ENCODE results near the gene DPP6.

DPP6 gene

DNA sequence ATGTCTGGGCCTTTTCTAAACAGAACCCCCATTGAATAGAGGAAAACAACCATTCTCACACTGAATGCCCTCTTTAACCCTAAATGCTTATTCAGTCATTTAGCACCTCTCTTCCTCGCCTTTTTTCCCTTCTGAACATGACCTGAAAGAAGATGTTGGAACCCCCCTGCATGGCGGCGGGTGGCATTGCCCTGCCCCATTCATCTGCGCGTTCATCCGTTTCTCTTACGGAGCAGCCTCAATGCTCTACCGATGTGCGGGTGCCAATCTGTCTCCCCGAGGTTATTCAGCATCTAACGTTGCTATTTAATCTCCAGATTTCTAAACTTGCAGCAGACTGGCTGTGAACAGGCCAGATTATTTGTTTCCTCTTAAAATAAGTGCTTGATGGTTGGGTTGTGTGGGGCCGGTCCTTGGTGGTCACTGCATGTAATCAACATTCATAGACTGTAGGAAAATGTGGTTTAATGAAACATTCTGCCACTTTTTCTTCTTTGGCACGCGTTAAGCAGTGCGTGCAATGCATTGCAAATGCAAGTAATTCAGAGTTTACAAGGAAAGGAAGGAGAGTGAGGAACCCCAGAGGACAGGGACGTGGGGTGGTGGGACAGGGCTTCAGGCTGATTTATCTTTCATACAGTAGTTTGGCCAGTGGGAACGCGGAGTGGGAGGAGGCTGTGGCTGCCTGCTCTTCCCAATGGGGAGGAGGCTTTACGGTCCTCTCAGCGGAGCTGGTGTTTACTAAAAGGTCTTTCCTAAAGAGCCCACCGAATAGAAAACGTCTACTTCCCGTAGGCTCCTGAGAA lies 286.7 kb downstream of the DPP6 start:
- DNase-seq (ENCODE audit: low read depth in 3 of 3): no peak

DNA sequence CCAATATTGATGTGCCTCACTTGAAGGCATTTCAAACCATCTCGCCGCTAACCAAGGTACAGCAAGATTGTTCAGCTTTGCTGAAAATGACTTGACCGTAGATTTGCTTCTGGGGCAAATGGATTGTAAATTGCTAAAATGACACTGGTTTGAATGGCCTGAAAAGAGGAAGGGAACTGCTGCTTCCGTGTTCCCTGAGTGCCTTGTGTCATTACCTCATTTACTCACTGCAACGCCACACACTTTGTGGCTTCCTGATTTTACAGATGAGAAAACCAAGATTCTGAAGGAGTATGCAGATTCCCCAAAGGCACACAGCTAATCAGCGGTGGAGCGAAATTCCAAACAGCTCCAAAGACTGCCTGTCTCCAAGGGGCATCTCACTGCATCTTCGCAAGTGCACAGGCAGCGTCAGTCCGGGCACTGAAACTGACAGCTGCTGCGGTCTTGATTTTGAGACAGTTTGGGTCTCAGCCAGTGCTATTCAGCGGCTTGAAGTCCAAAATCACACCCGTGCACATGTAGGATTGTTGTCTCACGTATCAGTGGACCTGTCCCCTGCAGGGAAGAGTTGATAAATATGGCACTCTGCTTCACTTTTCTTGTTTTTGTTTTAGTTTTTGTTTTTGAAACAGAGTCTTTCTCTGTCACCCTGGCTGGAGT lies 290.9 kb downstream of the DPP6 start:
- DNase-seq (ENCODE audit: low read depth in 3 of 3): no peak

DNA sequence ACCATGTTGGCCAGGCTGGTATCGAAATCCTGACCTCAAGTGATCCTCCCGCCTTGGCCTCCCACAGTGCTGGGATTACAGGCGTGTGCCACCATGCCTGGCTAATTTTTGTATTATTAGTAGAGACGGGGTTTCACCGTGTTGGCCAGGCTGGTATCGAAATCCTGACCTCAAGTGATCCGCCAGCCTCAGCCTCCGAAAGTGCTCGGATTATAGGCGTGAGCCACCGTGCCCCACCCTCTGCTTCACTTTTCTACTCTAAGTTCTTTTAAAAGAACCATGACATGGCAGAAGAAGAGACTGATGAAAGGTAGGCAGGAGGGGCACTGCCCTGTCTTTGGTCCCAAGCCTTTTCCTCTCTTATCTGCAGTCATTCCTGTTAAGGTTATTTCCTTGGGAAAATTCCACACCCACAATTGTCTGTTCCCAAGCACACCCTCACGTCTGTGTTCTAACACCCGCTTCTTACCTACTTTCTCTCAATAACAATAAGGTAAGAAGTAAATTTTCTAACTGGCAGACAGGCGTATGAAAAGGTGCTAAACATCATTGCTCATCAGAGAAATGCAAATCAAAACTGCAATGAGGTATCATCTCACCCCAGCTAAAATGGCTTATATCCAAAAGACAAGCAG lies 291.7 kb downstream of the DPP6 start:
- DNase-seq (ENCODE audit: low read depth in 3 of 3): no peak

DNA sequence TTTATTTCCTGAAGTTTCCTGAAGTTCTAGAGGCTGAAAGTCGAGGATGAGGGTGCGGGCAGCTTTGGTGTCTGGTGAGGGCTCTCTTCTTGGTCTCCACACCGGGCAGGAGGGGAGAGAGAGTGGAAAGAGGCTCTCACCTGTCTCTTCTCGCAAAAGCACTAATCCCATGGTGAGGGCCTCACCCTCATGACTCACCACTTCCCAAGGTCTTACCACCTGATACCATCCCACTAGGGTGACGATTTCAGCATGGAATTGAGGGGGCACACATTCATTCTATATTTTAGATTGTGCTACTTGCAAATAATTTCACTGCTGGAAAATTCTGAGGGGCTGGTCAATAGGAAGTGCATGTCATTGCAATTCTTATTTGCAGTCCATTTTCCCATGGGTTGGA lies 292.9 kb downstream of the DPP6 start:
- no peak for DNase-seq (ENCODE audit: low read depth in 3 of 3)

DNA sequence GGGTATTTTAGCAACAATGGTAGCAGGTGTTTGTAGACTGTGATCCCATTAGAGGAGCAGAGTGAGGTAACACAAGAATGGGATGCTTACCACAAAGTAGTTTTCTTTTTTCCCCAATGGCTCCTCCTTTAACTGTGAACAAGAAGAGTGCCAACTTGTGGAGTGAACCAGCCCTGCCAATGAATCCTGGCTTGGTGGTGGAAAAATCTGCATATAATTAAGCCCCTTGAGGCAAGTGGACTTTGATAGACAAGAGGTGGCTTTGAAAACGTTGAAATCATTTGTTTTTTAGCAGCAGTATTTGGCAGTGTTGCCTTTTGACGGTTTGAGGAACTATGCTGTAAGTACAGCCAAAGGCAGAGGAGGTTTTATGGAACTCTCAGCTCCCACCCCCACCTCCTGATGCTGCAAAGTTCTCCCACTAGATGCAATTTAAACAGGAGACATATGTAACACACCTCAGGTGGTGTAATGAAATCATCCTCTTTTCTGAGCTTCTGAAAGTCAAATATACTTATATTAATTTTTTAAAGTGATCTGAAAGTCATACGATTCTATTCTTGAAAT lies 295.6 kb downstream of the DPP6 start:
- no peak for DNase-seq (ENCODE audit: low read depth in 3 of 3)

DNA sequence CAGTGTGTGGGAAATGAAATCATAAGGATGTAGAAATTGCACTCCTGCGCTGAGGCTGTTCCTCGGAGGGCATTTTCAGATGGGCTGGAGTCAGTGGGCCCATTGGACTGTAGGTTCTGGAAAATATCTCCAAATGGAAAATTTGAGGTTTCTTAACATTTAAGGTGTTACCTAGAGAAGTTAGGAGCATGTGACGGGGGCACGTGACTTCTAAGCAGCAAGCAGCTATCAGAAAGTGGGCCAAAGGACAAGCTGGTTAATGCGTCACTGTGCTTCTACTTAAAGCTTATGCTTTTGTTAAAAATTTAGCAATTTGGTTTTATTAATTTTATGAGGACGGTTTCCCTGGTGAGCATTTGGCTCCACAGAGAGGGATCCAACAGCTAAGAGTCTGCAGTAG lies 298.7 kb downstream of the DPP6 start:
- no peak for DNase-seq (ENCODE audit: low read depth in 3 of 3)

DNA sequence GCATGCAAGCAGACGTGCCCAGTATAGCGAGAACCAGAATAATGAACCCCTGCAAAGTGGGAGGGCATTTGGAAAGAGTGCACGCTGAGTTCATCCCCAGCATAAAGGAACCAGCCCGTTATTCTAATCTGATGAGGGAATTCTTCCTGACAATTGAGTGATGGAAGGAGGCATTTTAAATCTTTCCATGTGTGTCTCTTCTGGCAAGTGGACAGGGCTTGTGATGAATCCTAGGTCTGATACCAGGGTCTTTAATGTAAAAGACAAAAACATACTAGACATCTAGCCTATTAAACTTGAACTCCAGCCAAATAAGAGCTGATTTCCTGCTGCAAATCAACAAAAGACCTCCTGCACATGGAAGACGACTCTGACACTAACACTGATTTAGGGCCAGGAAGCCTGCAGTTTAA lies 301.2 kb downstream of the DPP6 start:
- no peak for DNase-seq (ENCODE audit: low read depth in 3 of 3)

DNA sequence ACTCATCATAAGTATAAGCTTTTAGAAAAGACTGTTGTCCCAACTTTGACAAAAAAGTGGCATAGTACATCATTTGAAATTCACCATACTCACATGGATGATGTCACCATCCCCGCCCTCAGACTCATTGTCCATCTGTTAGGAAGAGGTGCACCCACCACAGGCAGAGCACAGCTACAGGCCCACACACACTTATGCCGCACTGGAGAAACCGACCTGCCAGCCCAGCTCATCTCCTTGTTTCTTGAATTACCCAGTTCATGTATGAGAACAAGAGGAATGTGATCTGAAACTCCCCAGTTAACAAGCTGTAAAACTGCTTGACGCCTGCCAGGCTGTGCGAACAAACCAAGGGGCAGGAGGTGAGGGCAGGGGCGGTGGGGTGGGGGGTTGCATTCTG lies 312.0 kb downstream of the DPP6 start:
- DNase-seq (ENCODE audit: low read depth in 3 of 3): no peak

DNA sequence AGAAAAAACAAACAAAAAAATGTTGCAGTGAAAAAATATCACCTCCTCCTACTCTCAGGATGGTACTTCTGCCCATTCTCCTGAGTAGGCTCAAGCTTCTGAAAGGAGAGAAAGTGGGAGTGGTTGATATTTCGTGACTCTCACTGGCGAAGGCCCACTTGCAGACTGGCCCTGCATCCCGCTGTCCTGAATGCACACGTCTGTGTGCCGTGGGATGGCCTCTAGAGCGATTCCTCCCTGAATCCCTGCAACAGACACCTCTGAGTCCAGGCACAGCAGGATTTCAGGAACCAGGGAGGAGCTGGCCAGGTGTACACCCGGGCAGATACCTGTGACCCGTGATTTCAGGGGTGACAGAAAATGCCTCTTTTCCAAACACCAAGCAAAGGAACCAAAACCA lies 319.2 kb downstream of the DPP6 start:
- DNase-seq (ENCODE audit: low read depth in 3 of 3): no peak

DNA sequence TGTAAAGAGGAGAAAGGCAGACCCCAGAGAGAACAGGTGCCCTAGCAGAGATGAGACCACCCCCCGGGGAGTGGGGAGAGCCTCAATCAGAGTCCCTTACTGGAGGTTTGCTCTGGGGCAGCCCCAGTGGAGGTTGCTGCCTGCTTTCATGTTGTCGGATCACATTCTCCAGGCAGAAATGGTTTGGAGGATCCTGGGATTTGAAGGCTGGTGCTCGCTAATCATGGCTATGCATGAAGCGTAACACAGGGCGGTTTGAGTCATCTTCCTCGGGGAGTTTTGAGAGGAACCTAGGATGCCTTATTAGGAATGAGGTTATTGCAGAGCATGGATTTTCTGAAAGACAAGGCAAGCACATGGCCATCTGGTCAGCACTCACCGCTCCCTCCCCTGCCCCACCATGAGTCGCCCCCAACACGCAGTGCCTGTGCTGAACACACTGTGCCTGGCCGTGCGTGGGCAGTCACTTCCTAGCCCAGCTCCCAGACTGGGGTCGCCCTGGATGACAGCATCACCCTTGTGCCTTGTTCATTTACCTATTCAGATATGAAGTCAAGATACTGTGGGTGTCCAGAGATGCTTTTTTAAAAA lies 319.9 kb downstream of the DPP6 start:
- no peak for DNase-seq (ENCODE audit: low read depth in 3 of 3)

DNA sequence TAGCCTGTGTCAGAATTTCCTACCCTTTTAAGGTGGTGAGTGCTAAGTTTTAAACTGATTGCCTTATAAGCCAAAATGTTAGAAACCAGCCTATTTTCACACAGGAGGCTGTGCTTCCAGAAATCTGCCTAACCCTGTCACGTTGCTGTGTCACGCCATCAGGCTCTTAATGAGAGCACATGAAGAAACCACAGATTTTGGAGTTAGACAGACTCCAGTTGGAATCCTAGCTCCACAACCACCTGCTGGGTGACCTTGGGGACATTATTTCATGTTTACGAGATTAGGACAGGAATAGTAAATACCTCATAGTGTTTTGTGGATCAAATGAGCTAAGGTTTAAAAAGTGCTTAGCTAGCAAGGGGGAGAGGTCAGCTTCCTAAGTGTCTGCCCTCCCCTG lies 321.8 kb downstream of the DPP6 start:
- no peak for DNase-seq (ENCODE audit: low read depth in 3 of 3)

DNA sequence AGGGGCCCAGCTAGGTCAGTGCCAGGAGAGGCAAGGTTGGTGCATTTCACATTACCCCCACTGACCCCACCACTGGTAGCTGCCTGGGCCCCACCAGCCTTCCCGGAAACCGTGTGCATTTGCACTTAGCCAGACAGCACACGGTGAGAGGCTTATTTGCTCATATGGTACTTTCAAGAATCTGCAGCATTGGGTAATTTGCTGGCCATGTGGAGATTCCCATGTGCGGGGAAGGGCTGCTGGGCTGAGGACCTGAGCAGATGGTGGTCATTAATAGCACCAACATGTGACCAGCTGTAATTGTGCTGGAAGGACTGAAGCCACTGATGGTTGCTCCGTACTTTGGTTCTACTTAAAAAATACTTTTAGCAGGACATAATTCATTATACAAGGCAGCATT lies 323.8 kb downstream of the DPP6 start:
- DNase-seq (ENCODE audit: low read depth in 3 of 3): no peak

DNA sequence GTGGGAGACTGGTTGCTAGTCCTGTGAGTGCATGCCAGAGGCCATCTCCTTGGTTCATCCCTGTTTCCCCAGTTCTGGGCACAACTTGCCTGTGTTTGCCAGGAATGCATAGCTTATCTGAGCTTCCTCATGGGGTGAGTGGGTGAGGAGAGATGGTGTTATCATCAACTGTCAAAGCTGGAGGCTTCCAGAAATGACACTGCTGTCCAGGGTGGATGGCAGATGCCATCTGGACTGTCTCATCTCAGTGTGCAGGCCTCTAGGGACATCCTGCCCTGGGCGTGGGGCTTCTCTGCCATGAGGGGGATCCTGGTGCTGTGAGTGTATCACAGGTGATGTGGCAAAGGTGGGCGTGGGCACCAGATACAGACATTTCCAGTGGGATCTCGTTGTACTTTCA lies 328.6 kb downstream of the DPP6 start:
- no peak for DNase-seq (ENCODE audit: low read depth in 3 of 3)

DNA sequence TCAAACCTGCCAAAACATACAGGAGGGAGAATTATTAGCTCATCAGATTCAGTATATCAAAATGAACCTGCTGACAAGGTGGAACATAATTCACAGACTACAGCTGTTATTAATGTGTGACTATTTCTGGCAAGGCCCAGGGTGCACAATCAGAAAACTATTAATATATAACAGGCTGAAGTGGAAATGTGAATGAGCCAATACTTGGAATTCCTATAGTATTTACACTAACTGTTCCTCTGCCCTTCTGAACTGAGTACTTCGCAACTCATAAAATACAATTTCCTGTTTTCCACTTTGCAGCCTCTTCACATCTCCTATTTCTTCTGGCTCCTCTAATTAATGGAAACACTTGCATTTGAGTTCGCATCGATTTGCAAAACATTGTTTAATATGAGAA lies 330.8 kb downstream of the DPP6 start:
- DNase-seq (ENCODE audit: low read depth in 3 of 3): no peak

DNA sequence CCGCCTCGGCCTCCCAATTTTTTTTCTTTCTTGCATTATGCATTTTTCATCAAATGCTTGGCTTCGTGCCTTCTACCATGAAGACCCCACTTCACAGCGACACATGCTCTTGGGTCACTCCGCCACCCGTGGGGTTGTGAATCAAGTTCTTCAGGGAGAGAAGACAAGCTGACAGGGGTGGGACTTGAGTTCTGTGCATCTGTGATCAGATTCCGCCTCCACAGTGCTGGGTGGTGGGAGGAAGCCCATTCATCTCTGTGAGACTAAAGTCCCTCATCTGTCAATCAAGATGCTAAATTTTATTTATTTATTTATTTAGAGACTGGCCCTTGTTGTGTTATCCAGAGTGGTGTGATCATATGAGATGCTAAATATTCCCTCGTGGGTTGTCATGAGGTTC lies 333.0 kb downstream of the DPP6 start:
- DNase-seq (ENCODE audit: low read depth in 3 of 3): no peak

DNA sequence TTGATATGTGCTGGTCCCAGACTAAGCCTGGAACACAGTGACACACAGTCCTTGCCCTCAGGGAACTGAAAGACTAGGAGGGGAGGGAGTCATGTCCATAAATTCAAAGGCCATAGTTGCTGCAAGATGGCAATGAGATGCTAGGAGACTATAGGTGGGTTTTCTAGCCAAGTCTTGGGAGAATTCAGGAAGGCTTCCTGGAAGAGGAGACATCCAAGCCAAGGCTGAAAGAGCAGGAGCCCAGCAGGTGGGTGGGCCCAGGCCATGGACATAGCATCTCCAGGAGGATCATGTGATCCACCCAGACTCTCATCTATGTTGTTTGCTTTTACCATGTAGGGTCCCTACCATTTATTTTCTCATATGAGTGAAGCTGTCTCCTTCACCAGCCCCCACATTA lies 335.1 kb downstream of the DPP6 start:
- DNase-seq (ENCODE audit: low read depth in 3 of 3): no peak

DNA sequence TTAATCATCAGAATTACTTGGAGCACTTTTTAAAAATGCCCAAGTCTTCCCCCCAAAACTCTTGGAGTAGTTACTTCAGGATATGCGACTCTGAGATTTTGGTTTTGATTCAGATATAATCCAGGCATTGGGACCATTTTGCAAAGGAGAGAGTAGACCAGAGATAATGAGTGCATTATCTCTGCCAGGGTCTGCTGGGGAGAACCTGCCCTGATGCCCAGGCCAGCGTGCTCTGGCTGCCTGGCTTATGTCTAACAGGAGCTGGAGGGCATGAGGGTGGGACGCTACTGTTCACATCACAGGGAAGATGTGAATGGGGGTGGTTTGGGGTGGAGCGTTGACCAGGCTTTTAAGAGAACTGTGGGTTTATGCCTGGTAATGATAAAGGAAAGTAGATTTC lies 336.2 kb downstream of the DPP6 start:
- DNase-seq (ENCODE audit: low read depth in 3 of 3): no peak

DNA sequence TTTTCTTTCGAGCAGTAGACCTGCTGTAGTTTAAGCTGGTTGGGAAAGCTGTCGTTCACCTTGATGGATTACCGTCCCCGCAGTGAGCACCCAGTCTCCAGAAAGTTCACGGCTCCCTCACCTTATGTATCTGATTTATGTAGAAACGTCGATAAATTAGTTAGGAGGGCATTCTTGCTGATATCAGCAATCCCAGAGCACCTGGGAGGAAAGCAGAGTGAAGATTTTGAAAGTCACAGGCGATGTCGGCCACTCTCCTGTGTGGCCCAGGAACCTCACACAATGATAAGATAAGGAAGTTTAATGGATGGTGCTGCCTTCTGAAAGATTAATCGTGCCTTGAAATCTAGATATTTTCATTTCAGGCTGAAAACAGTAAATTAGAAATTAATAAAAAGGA lies 336.8 kb downstream of the DPP6 start:
- DNase-seq (ENCODE audit: low read depth in 3 of 3): no peak

DNA sequence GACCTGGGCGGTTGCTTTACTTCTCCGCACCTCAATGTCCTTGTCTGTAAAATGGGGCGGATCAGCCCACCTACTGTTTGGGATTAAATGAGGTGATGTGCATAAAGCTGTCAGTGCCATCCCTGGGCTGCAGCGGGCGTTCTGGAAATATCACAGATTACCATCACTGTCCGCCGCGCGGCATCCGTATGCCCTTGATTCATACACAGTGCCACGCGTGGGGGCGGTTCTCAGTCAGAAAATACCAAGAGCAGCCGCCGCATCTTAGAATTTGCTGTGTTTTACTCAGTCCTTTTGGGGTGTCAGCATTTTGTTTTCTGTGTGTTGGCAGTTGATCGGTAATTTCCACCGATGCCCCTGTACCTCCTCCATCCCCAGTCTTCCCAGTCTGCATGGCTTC lies 338.8 kb downstream of the DPP6 start:
- no peak for DNase-seq (ENCODE audit: low read depth in 3 of 3)

DNA sequence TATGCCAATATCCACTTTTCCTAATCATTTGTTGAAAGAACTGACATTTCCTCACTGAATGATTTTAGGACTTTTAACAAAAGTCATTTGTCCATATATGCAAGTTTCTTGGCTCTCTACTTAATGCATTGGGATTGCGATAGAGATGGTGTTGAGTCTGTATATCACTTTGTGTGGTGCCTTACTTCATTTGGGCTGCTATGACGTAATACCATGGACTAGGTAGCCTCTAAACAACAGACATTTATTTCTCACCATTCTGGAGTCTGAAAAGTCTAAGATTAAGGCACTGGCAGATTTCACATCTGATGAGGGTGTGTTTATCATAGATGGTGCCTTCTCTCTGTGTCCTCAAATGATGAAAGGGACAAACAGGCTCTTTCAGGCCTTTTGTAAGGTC lies 342.6 kb downstream of the DPP6 start:
- no peak for DNase-seq (ENCODE audit: low read depth in 3 of 3)

DNA sequence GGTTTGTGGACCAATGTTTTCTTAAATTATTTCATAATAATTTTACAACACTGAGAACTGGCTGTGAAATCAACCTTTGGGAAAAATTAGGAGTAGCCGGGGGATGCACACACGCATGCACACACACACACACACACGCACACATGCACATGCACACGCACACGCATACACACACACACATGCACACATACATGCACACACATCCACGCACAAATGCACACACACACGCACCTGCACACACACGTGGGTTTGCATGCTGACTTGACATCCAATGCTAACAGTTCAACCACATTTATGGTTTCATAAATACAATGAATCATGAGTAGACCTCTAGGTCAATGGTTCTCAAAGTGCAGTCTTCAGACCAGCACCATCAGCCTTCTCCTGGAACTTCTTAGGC lies 354.1 kb downstream of the DPP6 start:
- DNase-seq (ENCODE audit: low read depth in 3 of 3): no peak

DNA sequence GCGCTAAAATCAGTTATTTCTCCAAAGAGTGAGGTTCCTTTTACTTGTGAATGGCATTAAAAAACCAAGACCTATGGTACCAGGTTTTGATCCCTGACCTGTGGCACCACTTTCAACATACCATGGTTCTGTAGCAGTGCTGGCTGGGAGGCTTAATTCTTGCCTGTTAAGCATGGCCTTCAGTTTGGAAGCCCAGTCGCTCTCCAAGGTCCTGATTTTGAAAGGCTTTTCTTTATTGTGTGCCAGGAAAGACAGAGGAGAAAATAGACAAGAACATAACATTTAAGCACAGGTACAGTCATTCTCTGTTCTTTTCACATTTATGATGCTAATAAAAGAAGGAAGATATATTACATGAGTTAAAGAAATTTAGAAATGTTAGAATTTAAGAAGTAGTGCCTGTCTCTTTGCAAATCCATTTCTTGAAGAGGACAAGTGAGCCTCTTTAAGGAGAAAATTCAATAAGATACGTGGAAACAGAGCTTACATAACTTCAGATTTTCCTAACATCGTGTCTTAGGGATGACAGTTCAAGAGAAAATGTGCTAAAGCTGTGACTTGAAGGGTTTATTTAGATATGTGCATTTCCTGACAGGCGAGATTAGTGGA lies 357.6 kb downstream of the DPP6 start:
- DNase-seq (ENCODE audit: low read depth in 3 of 3): no peak
